Mesenchymal stem cell (in vitro differentiated cells and primary cell): Measurements from ENCODE around the gene TMX1.

Experiments
- DNase-seq: peaks from one replicate; pipeline ENCODE4 v3.0.0-alpha.2; 2013
- H2AFZ ChIP-seq: one replicate; pipeline ENCODE4 v1.6.1; 2013; ENCODE audit warnings: low read depth, mild to moderate bottlenecking, control low read depth, inconsistent platforms, low read length, moderate library complexity
- H2AK5ac ChIP-seq: 2 replicates; pipeline ENCODE4 v1.6.1; 2013; ENCODE audit warnings: low read length, moderate library complexity, mild to moderate bottlenecking, inconsistent platforms; ENCODE audit not compliant: severe bottlenecking
- H2BK120ac ChIP-seq: one replicate; pipeline ENCODE4 v1.6.1; 2013; ENCODE audit warnings: low read depth, mild to moderate bottlenecking, inconsistent platforms, low read length, moderate library complexity
- H2BK12ac ChIP-seq, 2 experiments: one replicate each; pipeline ENCODE4 v1.6.1; 2013; ENCODE audit warnings: inconsistent platforms in 2 of 2, low read length in 2 of 2, mild to moderate bottlenecking in 2 of 2, moderate library complexity in 2 of 2, control low read depth in 1 of 2
- H2BK15ac ChIP-seq: one replicate; pipeline ENCODE4 v1.6.1; 2013; ENCODE audit warnings: mild to moderate bottlenecking, low read depth, inconsistent platforms; ENCODE audit not compliant: poor library complexity, severe bottlenecking
- H2BK5ac ChIP-seq: 2 replicates; pipeline ENCODE4 v1.6.1; 2013; ENCODE audit warnings: low read depth, mild to moderate bottlenecking, low read length, control low read depth, inconsistent platforms; ENCODE audit not compliant: poor library complexity, severe bottlenecking
- H3K14ac ChIP-seq, 2 experiments: one replicate each; pipeline ENCODE4 v1.6.1; 2013; ENCODE audit warnings: inconsistent platforms in 2 of 2, low read length in 2 of 2, control low read depth in 1 of 2, mild to moderate bottlenecking in 1 of 2, moderate library complexity in 1 of 2
- H3K18ac ChIP-seq, 2 experiments: one replicate each; pipeline ENCODE4 v1.6.1; 2013; ENCODE audit warnings: inconsistent platforms in 2 of 2, low read length in 2 of 2, control low read depth in 1 of 2, low read depth in 1 of 2, mild to moderate bottlenecking in 1 of 2
- H3K23ac ChIP-seq, 2 experiments: one replicate each; pipeline ENCODE4 v1.6.1; 2013; ENCODE audit warnings: inconsistent platforms in 2 of 2, low read length in 2 of 2, mild to moderate bottlenecking in 2 of 2, moderate library complexity in 2 of 2, control low read depth in 1 of 2
- H3K27ac ChIP-seq: 2 replicates; pipeline ENCODE4 v1.5.1; 2013; ENCODE audit warnings: mild to moderate bottlenecking, moderate library complexity, low read length, control low read depth, inconsistent platforms; ENCODE audit not compliant: poor library complexity, severe bottlenecking
- H3K27me3 ChIP-seq, 2 experiments: 2 replicates each; pipeline versions ENCODE4 v1.6.1 to v1.7.0; 2013; ENCODE audit warnings: low read length in 2 of 2, mild to moderate bottlenecking in 2 of 2, moderate library complexity in 2 of 2, control low read depth in 1 of 2, inconsistent platforms in 1 of 2; ENCODE audit not compliant: control insufficient read depth in 1 of 2, insufficient read depth in 1 of 2
- H3K36me3 ChIP-seq, 2 experiments: 2 replicates each; pipeline versions ENCODE4 v1.6.1 to v1.7.0; 2013; ENCODE audit warnings: low read length in 2 of 2, control low read depth in 1 of 2, inconsistent platforms in 1 of 2, low read depth in 1 of 2, mild to moderate bottlenecking in 1 of 2; ENCODE audit not compliant: insufficient read depth in 2 of 2, control insufficient read depth in 1 of 2
- H3K4ac ChIP-seq, 2 experiments: one replicate each; pipeline ENCODE4 v1.6.1; 2013; ENCODE audit warnings: inconsistent platforms in 2 of 2, low read length in 2 of 2, mild to moderate bottlenecking in 2 of 2, moderate library complexity in 2 of 2, control low read depth in 1 of 2, low read depth in 1 of 2
- H3K4me1 ChIP-seq: 2 replicates; pipeline ENCODE4 v1.6.1; 2013; ENCODE audit warnings: low read depth, low read length, control low read depth; ENCODE audit not compliant: control insufficient read depth, insufficient read depth
- H3K4me2 ChIP-seq: 2 replicates; pipeline ENCODE4 v1.6.1; 2013; ENCODE audit warnings: low read length, mild to moderate bottlenecking, inconsistent platforms; ENCODE audit not compliant: poor library complexity, severe bottlenecking
- H3K4me3 ChIP-seq, 2 experiments: 2 replicates each; pipeline versions ENCODE4 v1.5.1 to v1.7.0; 2013; ENCODE audit warnings: low read length in 2 of 2, mild to moderate bottlenecking in 2 of 2, control low read depth in 1 of 2, low read depth in 1 of 2; ENCODE audit not compliant: insufficient read depth in 1 of 2
- H3K79me1 ChIP-seq: replicated peaks from 2 replicates; pipeline ENCODE4 v1.6.1; 2013; ENCODE audit warnings: mild to moderate bottlenecking, control low read depth, low read length, inconsistent platforms; ENCODE audit not compliant: poor library complexity, severe bottlenecking
- H3K9ac ChIP-seq: 2 replicates; pipeline ENCODE4 v1.7.0; 2013; ENCODE audit warnings: mild to moderate bottlenecking, low read length, moderate library complexity
- H3K9me3 ChIP-seq: 2 replicates; pipeline ENCODE4 v1.7.0; 2013; ENCODE audit warnings: mild to moderate bottlenecking, low read length; ENCODE audit not compliant: control insufficient read depth
- H4K8ac ChIP-seq: one replicate; pipeline ENCODE4 v1.6.1; 2013; ENCODE audit warnings: inconsistent platforms, mild to moderate bottlenecking, low read length, moderate library complexity
- H4K91ac ChIP-seq: one replicate; pipeline ENCODE4 v1.6.1; 2013; ENCODE audit warnings: mild to moderate bottlenecking, low read length, inconsistent platforms
- WGBS: methylation state at CpG from one replicate; pipeline ENCODE4 v1.1.7; 2013; ENCODE audit warnings: mixed read lengths; 5-methylcytosine and 5-hydroxymethylcytosine counted together

The TMX1 gene

GRCh38 chr14:51294951-51295525 lies 55.0 kb downstream of the TMX1 start:
- Histone ChIP-seq H3K9ac (no peak overlapping the region), H3K4me3 (no peak overlapping the region), H2BK12ac (no peak overlapping the region), H3K4me2 (no peak overlapping the region), H4K91ac (no peak overlapping the region), H3K4ac (no peak overlapping the region), H3K27me3 (no peaks in the 10 kb centered on the region), H3K18ac (no peak overlapping the region), H2BK15ac (no peak overlapping the region), H3K79me1 (no peaks in the 10 kb centered on the region), H3K23ac (no peak overlapping the region), H2AFZ (no peak overlapping the region), H3K14ac (no peak overlapping the region), H3K27ac (no peak overlapping the region), H2BK120ac (no peak overlapping the region), H3K9me3 (no peaks in the 10 kb centered on the region), H4K8ac (no peak overlapping the region), H2BK5ac (no peak overlapping the region), H3K36me3 (no peaks in the 10 kb centered on the region), H3K4me1 (peaks cover 3% of the 10 kb centered on the region), H2AK5ac (no peak overlapping the region)
- no peak for DNase-seq
- 100% methylated on average over 2 of the region's 6 CpGs for WGBS

- no peak overlapping the region for H3K9ac ChIP-seq
- H3K4me2 ChIP-seq = no peak overlapping the region
- no peak overlapping the region for H3K4me3 ChIP-seq
- H3K18ac ChIP-seq = no peak overlapping the region
- H3K4me1 ChIP-seq = peaks cover 3% of the 10 kb centered on the region
- no peak overlapping the region for H2BK5ac ChIP-seq
- H2BK15ac ChIP-seq = no peak overlapping the region
- no peak overlapping the region for H2BK120ac ChIP-seq
- H3K4ac ChIP-seq = no peak overlapping the region
- H4K8ac ChIP-seq = no peak overlapping the region
- no peaks in the 10 kb centered on the region for H3K79me1 ChIP-seq
- no peak overlapping the region for H3K14ac ChIP-seq
- no peaks in the 10 kb centered on the region for H3K27me3 ChIP-seq
- 85% methylated on average over 6 of the region's 6 CpGs for WGBS
- H3K23ac ChIP-seq = no peak overlapping the region
- peak overlapping the region; percentile 70 for H4K91ac ChIP-seq
- H3K27ac ChIP-seq = no peak overlapping the region
- H2AFZ ChIP-seq = no peak overlapping the region
- H3K36me3 ChIP-seq = no peaks in the 10 kb centered on the region
- H3K9me3 ChIP-seq = no peaks in the 10 kb centered on the region
- no peak overlapping the region for H2AK5ac ChIP-seq
- H2BK12ac ChIP-seq = no peak overlapping the region
- no peak for DNase-seq
These were observed 55.7 kb downstream of the TMX1 start for GRCh38 chr14:51295646-51296263.

- H3K27me3 ChIP-seq = no peaks in the 10 kb centered on the region
- 78% methylated on average over 3 of the region's 3 CpGs for WGBS
- H2BK15ac ChIP-seq = no peak overlapping the region
- H3K4me3 ChIP-seq = no peak overlapping the region
- H3K14ac ChIP-seq = no peak overlapping the region
- H3K23ac ChIP-seq = no peak overlapping the region
- H3K4me1 ChIP-seq = peaks cover 5% of the 10 kb centered on the region
- H3K36me3 ChIP-seq = no peaks in the 10 kb centered on the region
- H3K18ac ChIP-seq = no peak overlapping the region
- H2BK120ac ChIP-seq = no peak overlapping the region
- H2BK12ac ChIP-seq = no peak overlapping the region
- no peaks in the 10 kb centered on the region for H3K79me1 ChIP-seq
- H2AK5ac ChIP-seq = no peak overlapping the region
- no peak overlapping the region for H3K9ac ChIP-seq
- H4K8ac ChIP-seq = no peak overlapping the region
- no peak for DNase-seq
- no peak overlapping the region for H2BK5ac ChIP-seq
- H3K4me2 ChIP-seq = no peak overlapping the region
- H4K91ac ChIP-seq = no peak overlapping the region
- H3K4ac ChIP-seq = no peak overlapping the region
- H2AFZ ChIP-seq = no peak overlapping the region
- H3K9me3 ChIP-seq = no peaks in the 10 kb centered on the region
- H3K27ac ChIP-seq = no peak overlapping the region
These were observed 57.0 kb downstream of the TMX1 start for GRCh38 chr14:51297066-51297465.

- Histone ChIP-seq H3K18ac (no peak overlapping the region), H3K36me3 (no peaks in the 10 kb centered on the region)
- 85% methylated on average over 1 of the region's 1 CpG for WGBS
These were observed 58.8 kb downstream of the TMX1 start for GRCh38 chr14:51298895-51299294.

More at GRCh38 chr14:51298895-51299294, 58.8 kb downstream of the TMX1 start:
- Histone ChIP-seq H3K9me3 (no peaks in the 10 kb centered on the region), H3K4me1 (peaks cover 8% of the 10 kb centered on the region), H3K9ac (no peak overlapping the region), H3K4me2 (no peak overlapping the region), H2AFZ (no peak overlapping the region), H4K8ac (no peak overlapping the region), H3K23ac (no peak overlapping the region), H2BK12ac (no peak overlapping the region), H3K4ac (no peak overlapping the region), H3K14ac (no peak overlapping the region), H2BK120ac (no peak overlapping the region), H3K27ac (no peak overlapping the region), H2BK5ac (no peak overlapping the region), H2AK5ac (no peak overlapping the region), H2BK15ac (no peak overlapping the region), H4K91ac (no peak overlapping the region), H3K27me3 (no peaks in the 10 kb centered on the region), H3K4me3 (no peak overlapping the region), H3K79me1 (no peaks in the 10 kb centered on the region)
- DNase-seq = peak; percentile 29
